ENCODE data around the gene PLPP4. TPM values are rescaled to one million over a fixed set of nuclear protein-coding genes. Genes with fewer than 3 reads are reported as not detected.

PLPP4 gene
- total RNA-seq, 1 experiment from 2014 or later, result not detected

DNA sequence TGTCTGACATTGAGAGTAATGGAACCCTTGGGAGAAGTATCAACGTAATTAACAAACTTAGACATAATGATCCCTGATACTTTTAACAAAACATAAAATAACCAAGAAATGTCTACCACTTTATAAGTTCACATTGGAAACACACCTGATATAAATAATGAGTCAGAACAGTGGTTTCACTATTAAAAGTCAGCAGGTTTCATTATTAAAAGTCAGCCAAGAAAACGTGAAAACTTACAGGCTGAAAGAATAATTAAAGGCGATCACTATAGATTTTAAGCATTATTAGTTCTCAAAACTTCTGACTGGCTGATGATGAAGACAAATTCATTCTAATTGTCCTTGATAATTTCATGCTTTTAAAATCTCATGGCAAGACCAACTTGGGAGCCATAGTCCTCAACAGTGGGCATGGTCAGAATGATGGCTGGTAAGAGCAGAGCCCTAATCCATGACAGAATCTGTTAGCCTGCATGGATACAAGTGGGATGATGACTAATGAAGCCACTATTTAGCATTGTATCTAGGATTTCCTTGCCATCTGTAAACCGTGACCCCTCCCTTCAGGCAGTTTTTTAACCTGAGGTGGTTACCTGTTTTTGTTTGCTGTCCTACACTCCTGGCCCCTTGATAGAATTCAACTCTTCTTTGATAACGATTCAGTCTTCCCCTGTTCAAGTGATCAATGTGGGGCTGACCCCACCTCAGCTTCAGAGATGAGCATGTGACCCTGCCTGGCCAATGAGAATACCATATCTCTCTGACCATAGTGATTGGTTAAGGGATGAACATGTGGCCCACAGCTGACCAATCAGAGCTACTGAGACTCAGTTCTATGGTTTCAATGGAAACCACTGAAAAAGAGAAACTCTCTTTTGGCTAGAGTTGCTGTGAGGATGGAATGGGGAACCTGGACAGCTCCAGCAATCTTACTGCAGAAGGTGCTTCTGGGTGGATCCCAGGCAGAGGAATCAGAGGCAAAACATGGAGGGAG lies 151.0 kb downstream of the PLPP4 start:
- Histone ChIP-seq H3K9ac (ENCODE audit: low read length) (no peak overlapping the region), H2AFZ (ENCODE audit: low read depth, low read length, poor library complexity, severe bottlenecking) (no peak overlapping the region), H3K4me1 (ENCODE audit: control insufficient read depth in 1 of 2, insufficient read depth in 2 of 2, low read length in 2 of 2) (no peaks in the 10 kb centered on the region), H3K4me2 (ENCODE audit: low read length) (no peak overlapping the region), H4K20me1 (ENCODE audit: insufficient read depth) (no peaks in the 10 kb centered on the region), H3K79me2 (ENCODE audit: insufficient read depth, low read length) (no peaks in the 10 kb centered on the region), H3K27me3 (ENCODE audit: insufficient read depth, low read length) (peaks cover 12% of the 10 kb centered on the region; the same call in 1 of the 2 replicates), H3K4me3 (replicated peaks in 1 of 2; ENCODE audit: low read depth in 1 of 2, low read length in 2 of 2) (no peak overlapping the region), H3K9me3 (ENCODE audit: control insufficient read depth in 1 of 2, insufficient read depth in 1 of 2, low read depth in 1 of 2, low read length in 2 of 2) (no peaks in the 10 kb centered on the region; a peak in 1 of 4 replicates), H3K36me3 (ENCODE audit: control insufficient read depth in 1 of 2, insufficient read depth in 2 of 2, low read length in 2 of 2) (no peaks in the 10 kb centered on the region), H3K27ac (ENCODE audit: low read depth, low read length) (no peak overlapping the region), H3K9me2 (ENCODE audit: insufficient read depth) (no peaks in the 10 kb centered on the region)
- ChIA-PET RAD21 (ENCODE audit: low non-redundant PET in 1 of 2, low total read pairs in 2 of 2, uncharacterized antibody in 2 of 2, unreplicated experiment in 2 of 2) (no interaction called here), POLR2A (no interaction called here), CTCF (no interaction called here)
- no TSS peak for BruUV-seq (replicated peaks)
- TF ChIP-seq POLR2AphosphoS5 (IDR thresholded peaks at IDR 0.05; ENCODE audit: low read depth, low read length) (no peak), SRF (IDR thresholded peaks at IDR 0.05; ENCODE audit: low read depth) (no peak), CBX3 (IDR thresholded peaks at IDR 0.05; ENCODE audit: low read depth) (no peak), EGR1 (IDR thresholded peaks at IDR 0.05; ENCODE audit: low read depth) (no peak), POLR2A (IDR thresholded peaks at IDR 0.05; ENCODE audit: borderline replicate concordance, extremely low read depth, insufficient read depth, insufficient read length) (no peak), SP1 (IDR thresholded peaks at IDR 0.05; ENCODE audit: low read depth) (no peak), ZNF274 (IDR thresholded peaks at IDR 0.05; ENCODE audit: low read depth, low read length) (no peak), ZFX (IDR thresholded peaks at IDR 0.05) (no peak), EZH2 (IDR thresholded peaks at IDR 0.05) (no peak), SIN3A (IDR thresholded peaks at IDR 0.05; ENCODE audit: low read depth) (no peak), YY1 (IDR thresholded peaks at IDR 0.05; ENCODE audit: extremely low read depth, insufficient replicate concordance, low read depth, low read length) (no peak)
- TF ChIP-seq, protein P1, sequence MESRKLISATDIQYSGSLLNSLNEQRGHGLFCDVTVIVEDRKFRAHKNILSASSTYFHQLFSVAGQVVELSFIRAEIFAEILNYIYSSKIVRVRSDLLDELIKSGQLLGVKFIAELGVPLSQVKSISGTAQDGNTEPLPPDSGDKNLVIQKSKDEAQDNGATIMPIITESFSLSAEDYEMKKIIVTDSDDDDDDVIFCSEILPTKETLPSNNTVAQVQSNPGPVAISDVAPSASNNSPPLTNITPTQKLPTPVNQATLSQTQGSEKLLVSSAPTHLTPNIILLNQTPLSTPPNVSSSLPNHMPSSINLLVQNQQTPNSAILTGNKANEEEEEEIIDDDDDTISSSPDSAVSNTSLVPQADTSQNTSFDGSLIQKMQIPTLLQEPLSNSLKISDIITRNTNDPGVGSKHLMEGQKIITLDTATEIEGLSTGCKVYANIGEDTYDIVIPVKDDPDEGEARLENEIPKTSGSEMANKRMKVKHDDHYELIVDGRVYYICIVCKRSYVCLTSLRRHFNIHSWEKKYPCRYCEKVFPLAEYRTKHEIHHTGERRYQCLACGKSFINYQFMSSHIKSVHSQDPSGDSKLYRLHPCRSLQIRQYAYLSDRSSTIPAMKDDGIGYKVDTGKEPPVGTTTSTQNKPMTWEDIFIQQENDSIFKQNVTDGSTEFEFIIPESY (IDR thresholded peaks at IDR 0.05; ENCODE audit: extremely low read depth, insufficient replicate concordance, low read length), result no peak
- no peak for ATAC-seq
- intact Hi-C loops (cut with micrococcal nuclease), result no loop called here
- DNase-seq (ENCODE audit: low read depth, low spot score), result no peak
